SK-N-SH (cell line): ENCODE data around the gene EIF3F. TPM values are rescaled to one million over a fixed set of nuclear protein-coding genes. Genes with fewer than 3 reads are reported as not detected.

Source experiments
- CTCF ChIA-PET: fragments of 300-600, 350-600 bp; formaldehyde crosslinking; extraction: SDS; loops from one replicate; lab custom pipeline; 2021; lab: Yijun Ruan, JAX
- POLR2A ChIA-PET: fragments of 350-600 bp; sonication (Branson Sonifier 250); formaldehyde crosslinking; extraction: SDS; loops from one replicate; lab custom pipeline; 2020; ENCODE audit warnings: antibody characterized with exemption, inconsistent platforms; lab: Yijun Ruan, JAX
- DNase-seq: peaks from one replicate; pipeline ENCODE4 v3.0.0; 2012
- H2AFZ ChIP-seq: fragments of 200-600 bp; sonication (generic); 2 replicates; pipeline ENCODE4 v1.8.1; 2016; ENCODE audit warnings: antibody characterized with exemption, mild to moderate bottlenecking, low read depth
- H3F3A ChIP-seq: fragments of 200-600 bp; sonication (generic); replicated peaks from 2 replicates; pipeline ENCODE3; 2016; ENCODE audit warnings: antibody characterized with exemption, mild to moderate bottlenecking; ENCODE audit not compliant: insufficient read depth
- H3K27ac ChIP-seq, 2 experiments: fragments of 200-500 bp in 1 of 2; fragments of 200-600 bp in 1 of 2; sonication (Bioruptor generic) in 1 of 2; sonication (generic), shearing (Covaris generic) in 1 of 2; 2 replicates each; pipeline versions ENCODE4 v1.5.1 to v1.6.1; 2014 to 2016; ENCODE audit warnings: low read depth in 2 of 2, inconsistent platforms in 1 of 2, low read length in 1 of 2, mild to moderate bottlenecking in 1 of 2, mixed read lengths in 1 of 2
- H3K27me3 ChIP-seq: fragments of 200-600 bp; sonication (generic), shearing (Covaris generic); 2 replicates; pipeline ENCODE4 v1.6.1; 2016; ENCODE audit warnings: mixed run types; ENCODE audit not compliant: insufficient read depth
- H3K36me3 ChIP-seq, 2 experiments: fragments of 200-500 bp in 1 of 2; fragments of 200-600 bp in 1 of 2; sonication (Bioruptor generic) in 1 of 2; sonication (generic) in 1 of 2; replicated peaks in 1 of 2; 2 replicates each; pipeline versions ENCODE3 to v1.5.1; 2014 to 2016; ENCODE audit warnings: low read length in 1 of 2, mild to moderate bottlenecking in 1 of 2; ENCODE audit not compliant: insufficient read depth in 2 of 2, control insufficient read depth in 1 of 2
- H3K4me1 ChIP-seq, 2 experiments: fragments of 200-500 bp in 1 of 2; fragments of 200-600 bp in 1 of 2; sonication (Bioruptor generic) in 1 of 2; sonication (generic), shearing (Covaris generic) in 1 of 2; 2 replicates each; pipeline versions ENCODE4 v1.5.1 to v1.6.1; 2014 to 2016; ENCODE audit warnings: low read depth in 1 of 2, low read length in 1 of 2, mixed run types in 1 of 2; ENCODE audit not compliant: insufficient read depth in 2 of 2, control insufficient read depth in 1 of 2
- H3K4me2 ChIP-seq: fragments of 200-600 bp; sonication (generic), shearing (Covaris generic); 2 replicates; pipeline ENCODE4 v1.6.1; 2017; ENCODE audit warnings: mixed run types
- H3K4me3 ChIP-seq, 2 experiments: fragments of 200-500 bp in 1 of 2; fragments of 200-600 bp in 1 of 2; sonication (Bioruptor generic) in 1 of 2; sonication (generic), shearing (Covaris generic) in 1 of 2; 2 replicates each; pipeline versions ENCODE4 v1.5.1 to v1.8.1; 2014 to 2016; ENCODE audit warnings: low read depth in 2 of 2, inconsistent platforms in 1 of 2, low read length in 1 of 2, mild to moderate bottlenecking in 1 of 2, mixed read lengths in 1 of 2, moderate library complexity in 1 of 2
- H3K79me2 ChIP-seq: fragments of 200-600 bp; sonication (generic); 2 replicates; pipeline ENCODE4 v1.8.1; 2017; ENCODE audit warnings: mild to moderate bottlenecking; ENCODE audit not compliant: insufficient read depth
- H3K9ac ChIP-seq: fragments of 200-600 bp; sonication (generic); 2 replicates; pipeline ENCODE4 v1.6.1; 2017; ENCODE audit warnings: mixed run types
- H3K9me2 ChIP-seq: fragments of 200-600 bp; sonication (generic); 2 replicates; pipeline ENCODE4 v1.6.1; 2017; ENCODE audit warnings: mixed run types
- H3K9me3 ChIP-seq: fragments of 200-600 bp; sonication (generic); 2 replicates; pipeline ENCODE4 v1.6.1; 2017; ENCODE audit warnings: mixed run types, mild to moderate bottlenecking, moderate library complexity
- H4K20me1 ChIP-seq: fragments of 200-600 bp; sonication (generic); 2 replicates; pipeline ENCODE4 v1.6.1; 2017; ENCODE audit warnings: mild to moderate bottlenecking, mixed run types; ENCODE audit not compliant: insufficient read depth
- CTCF ChIP-seq: fragments of 200-600 bp; sonication (generic); IDR thresholded peaks from 2 replicates; pipeline ENCODE4 v1.6.1; 2017; ENCODE audit warnings: antibody characterized with exemption, mild to moderate bottlenecking, moderate library complexity
- ELF1 ChIP-seq: IDR thresholded peaks from 2 replicates; pipeline ENCODE4 v1.4.0; 2012
- FOXM1 ChIP-seq: IDR thresholded peaks from 2 replicates; pipeline ENCODE4 v1.4.0; 2012; ENCODE audit warnings: low read depth, mild to moderate bottlenecking
- GATA2 ChIP-seq: sonication (generic); formaldehyde crosslinking; IDR thresholded peaks from 2 replicates; pipeline ENCODE4 v1.5.0; 2020; ENCODE audit warnings: mild to moderate bottlenecking, missing genetic modification reagents
- IRF3 ChIP-seq: fragments of 150-350 bp; IDR thresholded peaks from 2 replicates; pipeline ENCODE4 v1.6.1; 2016; ENCODE audit warnings: mild to moderate bottlenecking, low read depth, low read length
- MEF2A ChIP-seq: IDR thresholded peaks from 2 replicates; pipeline ENCODE4 v1.4.0; 2012; ENCODE audit warnings: low read depth, borderline replicate concordance
- NFIC ChIP-seq: IDR thresholded peaks from 2 replicates; pipeline ENCODE4 v1.4.0; 2012; ENCODE audit warnings: borderline replicate concordance
- NRF1 ChIP-seq: IDR thresholded peaks from 2 replicates; pipeline ENCODE4 v1.6.1; 2012; ENCODE audit warnings: low read depth, mild to moderate bottlenecking, low read length
- REST ChIP-seq: IDR thresholded peaks from 2 replicates; pipeline ENCODE4 v1.6.1; 2012; ENCODE audit warnings: mild to moderate bottlenecking, low read depth, low read length, moderate library complexity
- RFX5 ChIP-seq: IDR thresholded peaks from 2 replicates; pipeline ENCODE4 v1.6.1; 2012; ENCODE audit warnings: mild to moderate bottlenecking, improper control_type of control experiment, low read length
- RXRA ChIP-seq: IDR thresholded peaks from 2 replicates; pipeline ENCODE4 v1.4.0; 2012; ENCODE audit warnings: low read depth, mild to moderate bottlenecking, borderline replicate concordance
- ZBTB33 ChIP-seq: IDR thresholded peaks from 2 replicates; pipeline ENCODE4 v1.4.0; 2012; ENCODE audit warnings: low read depth, borderline replicate concordance
- whole genome bisulfite sequencing: methylation state at CpG from one replicate; pipeline ENCODE4 v1.1.6; 2017; ENCODE audit warnings: low lambda C conversion rate; 5-methylcytosine and 5-hydroxymethylcytosine counted together
- polyA plus RNA-seq, 3 experiments: library from polyadenylated mRNA; depleted of rRNA; stranded (reverse); fragments of >200 nt; gene quantifications; 2 replicates each; pipeline ENCODE4 v1.2.3, GENCODE V29; 2012

The EIF3F gene
- polyA plus RNA-seq, 1 of the 3 experiments (the other 2 are of a cell fraction), result 341 TPM

- H3K9me2 ChIP-seq, result no peaks in the 10 kb centered on the region
- POLR2A ChIA-PET, result no interaction called here
- no peaks in the 10 kb centered on the region for H3K79me2 ChIP-seq
- H3K9ac ChIP-seq, result no peak overlapping the region
- no peak for DNase-seq
- TF ChIP-seq CTCF (no peak), REST (peak; percentile 89)
- TF ChIP-seq, all 33 proteins: peak for 1
- Histone ChIP-seq H3K9me3 (no peaks in the 10 kb centered on the region), H3K4me2 (no peak overlapping the region), H3K27me3 (no peaks in the 10 kb centered on the region), H3F3A (peaks cover 12% of the 10 kb centered on the region), H3K4me1 (peaks cover 0 to 8% of the 10 kb centered on the region in 2 experiments; a peak in 1 of 4 replicates), H3K4me3 (no peak overlapping the region), H3K27ac (no peak overlapping the region), H3K36me3 (no peaks in the 10 kb centered on the region), H4K20me1 (0 out of 2 replicates have a peak, but pooled peaks cover 5% of the 10 kb centered on the region), H2AFZ (no peak overlapping the region)
- WGBS, result 78% methylated on average over 1 of the region's 4 CpGs
- CTCF ChIA-PET, result interaction anchor here (0.9 to 11.1 kb wide), 5 partner anchors 9 to 255 kb away, joined by 5 to 574 read pairs (median 18); partner anchors contain the start of gene LMO1
These were observed 21.1 kb downstream of the EIF3F start for GRCh38 chr11:8008212-8008611.

GRCh38 chr11:8009856-8010255 is 22.7 kb downstream of the EIF3F start:
- whole genome bisulfite sequencing, result 79% methylated on average over 3 of the region's 3 CpGs
- no peak for TF ChIP-seq REST
- TF ChIP-seq NRF1, result no peak
- no peak for TF ChIP-seq ELF1
- TF ChIP-seq MEF2A, result no peak
- no peak for TF ChIP-seq RFX5
- TF ChIP-seq FOXM1, result no peak
- TF ChIP-seq GATA2, result no peak
- no peak for TF ChIP-seq IRF3
- TF ChIP-seq NFIC, result no peak
- no peak for TF ChIP-seq RXRA
- TF ChIP-seq ZBTB33, result no peak

More at GRCh38 chr11:8009856-8010255, 22.7 kb downstream of the EIF3F start:
- H2AFZ ChIP-seq, result no peak overlapping the region
- H3K9me3 ChIP-seq, result no peaks in the 10 kb centered on the region
- ChIA-PET POLR2A (no interaction called here), CTCF (interaction anchor here (0.6 to 11.1 kb wide), 5 partner anchors 7 to 1536 kb away, joined by 3 to 574 read pairs (median 18); partner anchors contain the start of gene TRIM3)
- 0 out of 2 replicates have a peak, but pooled peaks cover 5% of the 10 kb centered on the region for H4K20me1 ChIP-seq
- H3K9ac ChIP-seq, result no peak overlapping the region
- no peak overlapping the region for H3K27ac ChIP-seq
- peaks cover 12% of the 10 kb centered on the region for H3F3A ChIP-seq
- H3K27me3 ChIP-seq, result no peaks in the 10 kb centered on the region
- H3K4me1 ChIP-seq, result peaks cover 0 to 8% of the 10 kb centered on the region in 2 experiments; a peak in 1 of 4 replicates
- no peak for DNase-seq
- no peaks in the 10 kb centered on the region for H3K9me2 ChIP-seq
- no peak overlapping the region for H3K4me2 ChIP-seq
- no peaks in the 10 kb centered on the region for H3K79me2 ChIP-seq
- H3K4me3 ChIP-seq, result no peak overlapping the region
- no peaks in the 10 kb centered on the region for H3K36me3 ChIP-seq
